Measurements from ENCODE around the gene ST3GAL2. TPM values are rescaled to one million over a fixed set of nuclear protein-coding genes. Genes with fewer than 3 reads are reported as not detected.

ST3GAL2 gene, protein sequence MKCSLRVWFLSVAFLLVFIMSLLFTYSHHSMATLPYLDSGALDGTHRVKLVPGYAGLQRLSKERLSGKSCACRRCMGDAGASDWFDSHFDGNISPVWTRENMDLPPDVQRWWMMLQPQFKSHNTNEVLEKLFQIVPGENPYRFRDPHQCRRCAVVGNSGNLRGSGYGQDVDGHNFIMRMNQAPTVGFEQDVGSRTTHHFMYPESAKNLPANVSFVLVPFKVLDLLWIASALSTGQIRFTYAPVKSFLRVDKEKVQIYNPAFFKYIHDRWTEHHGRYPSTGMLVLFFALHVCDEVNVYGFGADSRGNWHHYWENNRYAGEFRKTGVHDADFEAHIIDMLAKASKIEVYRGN
- polyA plus RNA-seq, result 9.7 TPM

DNA sequence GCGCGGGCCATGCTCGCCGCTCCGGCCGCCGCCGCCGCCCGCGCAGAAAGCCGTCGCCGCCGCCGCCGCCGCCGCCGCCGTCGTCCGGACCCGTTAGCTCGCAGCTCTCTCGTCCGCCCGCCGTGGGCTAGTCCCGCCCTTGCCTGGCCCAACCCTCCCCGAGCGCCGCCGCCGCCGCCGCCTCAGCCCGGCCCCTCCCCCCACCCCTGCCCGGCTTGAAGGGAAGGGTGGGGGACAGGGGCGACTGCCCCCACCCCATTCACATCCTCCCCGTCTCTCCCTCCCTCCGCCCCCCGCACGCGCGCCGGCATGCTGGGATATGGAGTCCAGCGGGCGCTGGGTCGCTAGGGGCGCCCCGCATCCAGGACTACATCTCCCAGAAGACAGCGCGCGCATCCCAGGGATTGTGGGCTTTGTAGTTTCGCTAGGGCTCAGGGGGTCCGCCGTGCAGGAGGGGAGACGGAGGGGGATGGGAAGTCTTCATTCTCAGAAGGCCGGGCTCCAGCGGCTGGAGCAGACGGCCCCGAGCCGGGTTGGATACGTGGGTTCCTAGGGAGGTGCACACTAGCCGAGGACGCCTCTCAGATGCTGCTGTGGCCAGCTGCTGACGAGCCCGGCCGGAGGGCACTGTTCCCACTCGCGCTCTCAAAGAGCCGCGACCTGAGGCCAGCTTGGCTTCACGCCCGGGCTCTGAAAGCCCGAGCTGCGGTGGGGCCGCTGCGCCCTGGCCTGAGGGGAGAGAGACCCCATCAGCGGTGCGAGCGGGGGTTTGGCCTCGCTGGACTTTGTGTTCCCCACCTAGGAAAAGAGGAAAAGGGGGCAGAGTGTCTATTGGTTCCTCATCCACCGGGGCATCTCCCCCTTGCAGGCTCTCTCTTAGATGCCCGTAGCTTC is at the start of gene ST3GAL2:
Gene ST3GAL2, minus strand, starts transcription at position 132 of the 894 bp plus-strand sequence. CDS start 40,570 bp downstream, outside the sequence.
- Mint-ChIP-seq H3K4me3 (peak within 1 kb of the TSS; percentile 87 to 99 (median 94)), H3K27me3 (peaks cover 2% of the 10 kb centered on the region), H3K4me1 (peaks cover 13 to 28% (median 22%) of the 10 kb centered on the region in 3 donors), H3K36me3 (no peaks in the 10 kb centered on the region), H3K9me3 (no peaks in the 10 kb centered on the region), H3K27ac (peak within 1 kb of the TSS; percentile 39 to 95 (median 92))

DNA sequence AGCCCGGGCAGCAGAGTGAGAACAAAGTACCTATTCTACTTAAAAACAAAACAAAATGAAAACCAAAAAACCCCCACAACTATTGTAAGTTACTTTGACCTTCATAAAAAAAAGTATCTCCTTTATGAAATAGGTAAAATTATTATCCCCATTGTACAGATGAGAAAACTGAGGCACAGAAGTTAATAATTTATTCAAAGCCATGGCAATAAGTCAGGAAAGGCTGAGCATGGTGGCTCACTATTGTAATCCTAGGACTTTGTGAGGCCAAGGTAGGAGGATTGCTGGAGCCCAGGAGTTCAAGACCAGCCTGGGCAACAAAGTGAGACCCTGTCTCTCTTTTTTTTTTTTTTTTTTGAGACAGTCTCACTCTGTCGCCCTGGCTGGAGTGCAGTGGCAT is 46.0 kb upstream of the ST3GAL2 start:
- Mint-ChIP-seq H3K36me3 (peaks cover 1% of the 10 kb centered on the region), H3K4me3 (no peak overlapping the region), H3K9me3 (no peaks in the 10 kb centered on the region), H3K27me3 (no peaks in the 10 kb centered on the region), H3K4me1 (no peaks in the 10 kb centered on the region), H3K27ac (no peak overlapping the region)

GRCh38 chr16:70483426-70483825 is 44.5 kb upstream of the ST3GAL2 start:
- no peaks in the 10 kb centered on the region for H3K9me3 Mint-ChIP-seq
- H3K27me3 Mint-ChIP-seq, result no peaks in the 10 kb centered on the region
- no peak overlapping the region for H3K27ac Mint-ChIP-seq
- peaks cover 1% of the 10 kb centered on the region for H3K36me3 Mint-ChIP-seq
- no peaks in the 10 kb centered on the region for H3K4me1 Mint-ChIP-seq
- no peak overlapping the region for H3K4me3 Mint-ChIP-seq

DNA sequence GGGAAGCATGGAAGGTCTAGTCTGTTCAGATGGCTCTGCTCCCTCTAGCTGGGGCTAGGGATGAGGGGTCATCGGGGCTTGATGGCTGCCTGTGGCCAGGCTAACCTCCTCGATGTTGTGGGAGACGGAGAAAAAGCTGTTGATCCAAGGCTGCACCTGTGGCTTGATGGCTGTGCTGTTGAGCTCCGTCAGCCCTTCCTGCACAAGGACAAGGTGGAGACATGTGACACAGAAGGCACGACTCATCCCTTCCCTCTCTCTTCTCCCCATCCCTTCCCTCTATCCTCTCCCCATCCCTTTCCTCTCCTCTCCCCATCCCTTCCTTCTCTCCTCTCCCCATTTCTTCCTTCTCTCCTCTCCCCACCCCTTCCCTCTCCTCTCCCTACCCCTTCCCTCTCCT is 43.7 kb upstream of the ST3GAL2 start:
- Mint-ChIP-seq H3K27ac (no peak overlapping the region), H3K4me1 (no peaks in the 10 kb centered on the region), H3K9me3 (no peaks in the 10 kb centered on the region), H3K36me3 (peaks cover 1% of the 10 kb centered on the region), H3K4me3 (no peak overlapping the region), H3K27me3 (no peaks in the 10 kb centered on the region)

DNA sequence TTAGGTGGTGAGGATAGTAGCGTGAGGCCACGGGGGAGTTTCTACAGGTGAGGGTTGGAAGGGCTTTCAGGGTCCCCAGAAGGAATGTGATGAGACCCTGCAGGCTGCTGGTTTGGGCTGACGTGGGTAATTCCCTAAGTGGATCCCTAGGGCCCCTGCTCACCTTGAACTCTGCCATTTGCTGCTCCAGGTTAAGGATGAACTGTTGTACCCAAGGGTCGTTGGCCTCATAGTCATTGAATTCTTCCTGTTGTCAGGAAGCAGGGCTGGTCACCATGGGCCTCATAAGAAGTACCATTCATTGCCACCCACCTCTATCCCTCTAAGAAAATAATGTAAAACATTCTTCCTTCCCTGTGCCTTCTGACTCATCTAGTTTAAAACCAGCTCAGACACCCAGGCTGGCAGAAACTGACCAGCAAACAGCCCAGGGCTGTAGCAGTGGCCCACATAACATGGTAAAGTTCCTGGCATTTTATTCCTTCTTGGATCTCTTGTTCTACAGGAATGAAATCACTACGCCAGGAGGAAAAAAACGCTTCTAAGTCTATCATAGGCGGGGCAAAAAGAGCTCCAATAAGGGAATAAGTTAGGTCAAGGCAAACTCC is 43.1 kb upstream of the ST3GAL2 start:
- H3K9me3 Mint-ChIP-seq, result no peaks in the 10 kb centered on the region
- peaks cover 1% of the 10 kb centered on the region for H3K36me3 Mint-ChIP-seq
- H3K27ac Mint-ChIP-seq, result peak overlapping the region in 1 of 3 donors; percentile 31
- no peaks in the 10 kb centered on the region for H3K4me1 Mint-ChIP-seq
- peak overlapping the region in 1 of 4 donors; percentile 6 for H3K4me3 Mint-ChIP-seq
- no peaks in the 10 kb centered on the region for H3K27me3 Mint-ChIP-seq

DNA sequence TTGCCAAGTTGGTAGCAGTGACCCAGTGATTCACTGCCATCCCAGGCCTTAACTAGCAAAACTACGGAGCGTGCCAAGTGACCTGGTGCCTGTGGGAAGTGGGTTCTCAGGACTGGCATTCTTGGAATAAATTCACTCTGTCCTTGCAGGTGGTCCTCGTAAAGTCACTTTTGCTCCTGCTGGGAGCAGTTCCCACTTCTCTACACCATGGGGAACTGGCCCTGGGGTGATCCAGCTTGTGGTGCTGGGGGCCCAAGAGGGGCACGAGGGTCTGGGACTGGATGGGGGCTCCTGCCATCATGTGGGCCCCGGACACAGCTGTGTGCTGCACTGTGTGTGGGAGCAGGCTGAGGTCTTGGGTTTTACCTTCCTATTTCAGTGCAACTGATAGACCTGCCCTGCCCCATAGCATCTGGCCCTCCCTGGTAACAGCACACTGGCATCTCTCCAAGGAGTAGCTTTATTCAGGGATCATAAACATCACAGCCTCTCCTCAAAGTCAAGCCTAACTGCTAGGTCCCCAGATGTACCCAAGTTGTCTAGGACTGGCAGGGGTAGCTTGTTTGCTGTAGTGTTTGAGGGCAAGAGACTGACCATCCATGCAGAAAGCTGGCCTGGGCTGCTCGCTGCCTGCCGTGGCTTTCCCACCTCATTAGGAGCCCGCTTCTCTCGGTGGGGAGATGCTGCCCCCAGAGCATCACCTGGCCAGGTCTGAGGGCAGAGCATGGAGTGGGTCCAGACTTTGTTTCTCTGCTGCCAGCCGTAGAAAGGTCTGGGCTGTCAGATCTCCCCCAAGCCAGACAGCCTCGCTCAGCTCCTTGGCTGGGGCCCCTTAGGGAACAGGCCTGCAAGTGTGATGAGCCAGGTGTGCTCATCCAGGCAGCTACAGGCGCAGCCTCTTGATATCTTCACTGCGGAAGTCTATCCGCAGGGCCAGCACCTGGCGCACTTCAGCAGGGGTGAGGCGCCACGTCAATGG is 41.5 kb upstream of the ST3GAL2 start:
- peaks cover 1% of the 10 kb centered on the region for H3K36me3 Mint-ChIP-seq
- no peaks in the 10 kb centered on the region for H3K9me3 Mint-ChIP-seq
- no peaks in the 10 kb centered on the region for H3K27me3 Mint-ChIP-seq
- H3K4me3 Mint-ChIP-seq, result no peak overlapping the region
- peaks cover 0 to 5% (median 0%) of the 10 kb centered on the region in 3 donors for H3K4me1 Mint-ChIP-seq
- H3K27ac Mint-ChIP-seq, result peak overlapping the region in 1 of 3 donors; percentile 35

GRCh38 chr16:70478912-70479341 is 40.0 kb upstream of the ST3GAL2 start:
- Mint-ChIP-seq H3K36me3 (peaks cover 1% of the 10 kb centered on the region), H3K4me1 (peaks cover 0 to 5% (median 0%) of the 10 kb centered on the region in 3 donors), H3K27me3 (no peaks in the 10 kb centered on the region), H3K4me3 (no peak overlapping the region), H3K27ac (no peak overlapping the region), H3K9me3 (no peaks in the 10 kb centered on the region)

DNA sequence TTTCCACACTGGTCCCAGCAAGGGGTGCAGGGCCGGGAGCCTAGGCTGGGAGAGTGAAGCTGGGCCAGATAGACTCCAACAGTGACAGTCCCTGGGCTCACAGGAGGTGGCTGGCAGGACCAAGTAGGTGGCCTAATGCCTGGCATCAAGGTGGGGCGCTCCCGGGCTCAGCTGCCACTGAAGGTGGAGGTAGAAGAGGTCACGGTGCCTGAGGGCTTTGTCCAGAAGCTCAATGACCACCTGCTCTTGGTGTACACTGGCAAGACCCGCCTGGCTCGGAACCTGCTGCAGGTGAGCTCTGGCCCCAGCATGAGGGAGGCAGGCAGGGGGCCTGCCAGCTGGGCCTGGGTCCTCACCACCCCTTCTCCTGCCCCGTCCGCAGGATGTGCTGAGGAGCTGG is 39.3 kb upstream of the ST3GAL2 start:
- H3K4me3 Mint-ChIP-seq, result no peak overlapping the region
- no peaks in the 10 kb centered on the region for H3K9me3 Mint-ChIP-seq
- peaks cover 1% of the 10 kb centered on the region for H3K36me3 Mint-ChIP-seq
- peaks cover 0 to 5% (median 0%) of the 10 kb centered on the region in 3 donors for H3K4me1 Mint-ChIP-seq
- H3K27ac Mint-ChIP-seq, result peak overlapping the region in 1 of 3 donors; percentile 73
- H3K27me3 Mint-ChIP-seq, result no peaks in the 10 kb centered on the region

- Mint-ChIP-seq H3K4me1 (peaks cover 0 to 5% (median 0%) of the 10 kb centered on the region in 3 donors), H3K36me3 (peaks cover 1% of the 10 kb centered on the region), H3K27me3 (no peaks in the 10 kb centered on the region), H3K27ac (no peak overlapping the region), H3K9me3 (no peaks in the 10 kb centered on the region), H3K4me3 (peak overlapping the region in 1 of 4 donors; percentile 68)
Observed at GRCh38 chr16:70476272-70477020, 37.5 kb upstream of the ST3GAL2 start.

GRCh38 chr16:70475054-70475871 is 36.4 kb upstream of the ST3GAL2 start:
- Mint-ChIP-seq H3K27ac (peak overlapping the region in 1 of 3 donors; percentile 50), H3K4me3 (no peak overlapping the region), H3K9me3 (no peaks in the 10 kb centered on the region), H3K4me1 (peaks cover 0 to 5% (median 0%) of the 10 kb centered on the region in 3 donors), H3K27me3 (no peaks in the 10 kb centered on the region), H3K36me3 (peaks cover 1% of the 10 kb centered on the region)

DNA sequence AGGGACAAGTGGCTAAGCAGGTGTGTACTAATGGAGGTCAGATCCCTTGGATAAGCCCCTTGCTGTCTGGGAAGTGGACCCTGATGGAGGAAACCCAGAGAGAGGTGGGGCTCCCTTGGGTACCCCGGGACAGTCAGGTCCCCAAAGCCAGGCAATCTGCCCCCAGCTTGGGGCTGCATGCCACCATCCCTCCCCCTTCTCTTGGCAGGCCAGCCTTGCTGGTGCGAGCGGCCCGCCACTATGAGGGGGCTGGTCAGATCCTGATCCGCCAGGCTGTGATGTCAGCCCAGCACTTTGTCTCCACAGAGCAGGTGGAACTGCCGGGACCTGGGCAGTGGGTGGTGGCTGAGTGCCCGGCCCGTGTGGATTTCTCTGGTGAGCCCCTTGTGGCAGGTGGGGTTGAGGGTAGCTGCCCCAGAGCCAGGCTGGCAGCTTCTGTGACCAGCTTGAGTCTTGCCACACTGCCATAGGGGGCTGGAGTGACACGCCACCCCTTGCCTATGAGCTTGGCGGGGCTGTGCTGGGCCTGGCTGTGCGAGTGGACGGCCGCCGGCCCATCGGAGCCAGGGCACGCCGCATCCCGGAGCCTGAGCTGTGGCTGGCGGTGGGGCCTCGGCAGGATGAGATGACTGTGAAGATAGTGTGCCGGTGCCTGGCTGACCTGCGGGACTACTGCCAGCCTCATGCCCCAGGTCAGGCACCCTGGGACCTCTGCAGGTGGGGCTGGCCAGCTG is 35.6 kb upstream of the ST3GAL2 start:
- Mint-ChIP-seq H3K27ac (no peak overlapping the region), H3K27me3 (no peaks in the 10 kb centered on the region), H3K9me3 (no peaks in the 10 kb centered on the region), H3K36me3 (peaks cover 1% of the 10 kb centered on the region), H3K4me3 (no peak overlapping the region), H3K4me1 (peaks cover 0 to 5% (median 0%) of the 10 kb centered on the region in 3 donors)

Data from IgD-negative memory B cell (primary cell).